ENCODE data around the gene TEX10. TPM values are rescaled to one million over a fixed set of nuclear protein-coding genes. Genes with fewer than 3 reads are reported as not detected.

The TEX10 gene
- polyA plus RNA-seq, 1 donor (not counting 4 experiments of a cell fraction or from before 2014, with no cell fraction given) = 50.7 TPM

- FAIRE-seq (no peak), DNase-seq (ENCODE audit: low read depth, low spot score) (no peak)
- H3K9ac ChIP-seq (ENCODE audit: control insufficient read depth, extremely low read depth, insufficient read depth, low read length) = no peak overlapping the region
- no peaks in the 10 kb centered on the region for H3K9me3 ChIP-seq (ENCODE audit: control insufficient read depth, low read depth, low read length)
- H2AFZ ChIP-seq (ENCODE audit: control insufficient read depth, low read length) = peak overlapping the region; percentile 2
- no peak overlapping the region for H3K4me3 ChIP-seq (ENCODE audit: control insufficient read depth in 2 of 3, extremely low read depth in 1 of 3, insufficient read depth in 2 of 3, low read depth in 1 of 3, low read length in 3 of 3)
- no peaks in the 10 kb centered on the region for H4K20me1 ChIP-seq (ENCODE audit: control insufficient read depth, extremely low read depth, insufficient read depth, low read length)
- H3K4me1 ChIP-seq (ENCODE audit: control insufficient read depth, extremely low read depth, insufficient read depth, low read length) = peaks cover 25% of the 10 kb centered on the region
- H3K36me3 ChIP-seq (ENCODE audit: control insufficient read depth in 2 of 2, extremely low read depth in 1 of 2, insufficient read depth in 2 of 2, low read length in 2 of 2) = no peaks in the 10 kb centered on the region
- dilution Hi-C loops (cut with MboI; ENCODE audit: extremely low pct_ligation_motif_present, low sequenced_read_pairs) = no loop called here
- H3K27me3 ChIP-seq (ENCODE audit: control insufficient read depth, extremely low read depth, insufficient read depth, low read length) = no peaks in the 10 kb centered on the region
- H3K4me2 ChIP-seq (ENCODE audit: control insufficient read depth, extremely low read depth, insufficient read depth, low read depth, low read length) = no peak overlapping the region
- no peaks in the 10 kb centered on the region for H3K79me2 ChIP-seq (ENCODE audit: control insufficient read depth, insufficient read depth, low read length)
- no peak overlapping the region for H3K27ac ChIP-seq (ENCODE audit: control insufficient read depth, insufficient read depth, low read length)
- no peaks in the 10 kb centered on the region for H3K9me1 ChIP-seq (ENCODE audit: control insufficient read depth, extremely low read depth, insufficient read depth, low read length)
- TF ChIP-seq EZH2 (IDR thresholded peaks at IDR 0.05; ENCODE audit: low read length) = no peak
- TF ChIP-seq, protein P1, sequence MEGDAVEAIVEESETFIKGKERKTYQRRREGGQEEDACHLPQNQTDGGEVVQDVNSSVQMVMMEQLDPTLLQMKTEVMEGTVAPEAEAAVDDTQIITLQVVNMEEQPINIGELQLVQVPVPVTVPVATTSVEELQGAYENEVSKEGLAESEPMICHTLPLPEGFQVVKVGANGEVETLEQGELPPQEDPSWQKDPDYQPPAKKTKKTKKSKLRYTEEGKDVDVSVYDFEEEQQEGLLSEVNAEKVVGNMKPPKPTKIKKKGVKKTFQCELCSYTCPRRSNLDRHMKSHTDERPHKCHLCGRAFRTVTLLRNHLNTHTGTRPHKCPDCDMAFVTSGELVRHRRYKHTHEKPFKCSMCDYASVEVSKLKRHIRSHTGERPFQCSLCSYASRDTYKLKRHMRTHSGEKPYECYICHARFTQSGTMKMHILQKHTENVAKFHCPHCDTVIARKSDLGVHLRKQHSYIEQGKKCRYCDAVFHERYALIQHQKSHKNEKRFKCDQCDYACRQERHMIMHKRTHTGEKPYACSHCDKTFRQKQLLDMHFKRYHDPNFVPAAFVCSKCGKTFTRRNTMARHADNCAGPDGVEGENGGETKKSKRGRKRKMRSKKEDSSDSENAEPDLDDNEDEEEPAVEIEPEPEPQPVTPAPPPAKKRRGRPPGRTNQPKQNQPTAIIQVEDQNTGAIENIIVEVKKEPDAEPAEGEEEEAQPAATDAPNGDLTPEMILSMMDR (optimal IDR thresholded peaks at IDR 0.05 in 1 of 3, IDR thresholded peaks at IDR 0.05 in 1 of 3, conservative IDR thresholded peaks at IDR 0.05 in 1 of 3; ENCODE audit: extremely low read depth in 1 of 3, insufficient read depth in 2 of 3, low read length in 3 of 3) = no peak
These were observed 22.9 kb upstream of the TEX10 start for GRCh38 chr9:100375658-100376057.

GRCh38 chr9:100372648-100373047 is 19.9 kb upstream of the TEX10 start:
- FAIRE-seq (no peak), DNase-seq (ENCODE audit: low read depth, low spot score) (no peak)
- TF ChIP-seq, protein P1 (optimal IDR thresholded peaks at IDR 0.05 in 1 of 3, IDR thresholded peaks at IDR 0.05 in 1 of 3, conservative IDR thresholded peaks at IDR 0.05 in 1 of 3; ENCODE audit: extremely low read depth in 1 of 3, insufficient read depth in 2 of 3, low read length in 3 of 3) = no peak
- no peak for TF ChIP-seq EZH2 (IDR thresholded peaks at IDR 0.05; ENCODE audit: low read length)
- no peak overlapping the region for H3K9ac ChIP-seq (ENCODE audit: control insufficient read depth, extremely low read depth, insufficient read depth, low read length)
- H3K27me3 ChIP-seq (ENCODE audit: control insufficient read depth, extremely low read depth, insufficient read depth, low read length) = no peaks in the 10 kb centered on the region
- H4K20me1 ChIP-seq (ENCODE audit: control insufficient read depth, extremely low read depth, insufficient read depth, low read length) = no peaks in the 10 kb centered on the region
- no peak overlapping the region for H3K4me3 ChIP-seq (ENCODE audit: control insufficient read depth in 2 of 3, extremely low read depth in 1 of 3, insufficient read depth in 2 of 3, low read depth in 1 of 3, low read length in 3 of 3)
- no peaks in the 10 kb centered on the region for H3K9me3 ChIP-seq (ENCODE audit: control insufficient read depth, low read depth, low read length)
- dilution Hi-C loops (cut with MboI; ENCODE audit: extremely low pct_ligation_motif_present, low sequenced_read_pairs) = no loop called here
- H3K79me2 ChIP-seq (ENCODE audit: control insufficient read depth, insufficient read depth, low read length) = no peaks in the 10 kb centered on the region
- peaks cover 14% of the 10 kb centered on the region for H3K4me1 ChIP-seq (ENCODE audit: control insufficient read depth, extremely low read depth, insufficient read depth, low read length)
- H3K4me2 ChIP-seq (ENCODE audit: control insufficient read depth, extremely low read depth, insufficient read depth, low read depth, low read length) = no peak overlapping the region
- H2AFZ ChIP-seq (ENCODE audit: control insufficient read depth, low read length) = no peak overlapping the region
- H3K27ac ChIP-seq (ENCODE audit: control insufficient read depth, insufficient read depth, low read length) = no peak overlapping the region
- no peaks in the 10 kb centered on the region for H3K9me1 ChIP-seq (ENCODE audit: control insufficient read depth, extremely low read depth, insufficient read depth, low read length)
- H3K36me3 ChIP-seq (ENCODE audit: control insufficient read depth in 2 of 2, extremely low read depth in 1 of 2, insufficient read depth in 2 of 2, low read length in 2 of 2) = no peaks in the 10 kb centered on the region

All from keratinocyte (primary cell).